NCI-H1048 (cell line): ENCODE data around the gene SUMO4.

Experiments
- DNase-seq: peaks from one replicate; lab custom pipeline; 2025; lab: John Stamatoyannopoulos, UW

The SUMO4 gene

DNA sequence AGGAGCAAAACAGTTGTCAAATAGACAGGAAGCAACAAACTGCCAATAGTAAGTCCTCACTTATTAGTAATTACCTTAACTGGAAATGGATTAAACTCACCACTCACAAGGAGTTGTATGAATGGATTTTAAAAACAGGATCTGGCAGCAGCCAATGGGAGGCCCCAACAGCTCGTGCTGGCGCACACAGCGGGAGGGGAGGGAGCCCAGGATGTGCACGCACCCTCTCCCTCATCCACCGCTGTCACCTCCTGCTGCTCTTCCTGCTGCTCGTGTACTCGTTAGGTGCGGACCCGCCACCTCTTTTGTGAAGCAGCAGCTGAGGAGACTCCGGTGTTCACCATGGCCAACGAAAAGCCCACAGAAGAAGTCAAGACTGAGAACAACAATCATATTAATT is at the start of gene SUMO4:
SUMO4 (plus strand) TSS at position 213 of the 400 bp plus-strand sequence; CDS start at position 343, 130 bp downstream.
- DNase-seq, result no peak

GRCh38 chr6:149354009-149354408 is 46.1 kb upstream of the SUMO4 start:
- DNase-seq, result no peak

DNA sequence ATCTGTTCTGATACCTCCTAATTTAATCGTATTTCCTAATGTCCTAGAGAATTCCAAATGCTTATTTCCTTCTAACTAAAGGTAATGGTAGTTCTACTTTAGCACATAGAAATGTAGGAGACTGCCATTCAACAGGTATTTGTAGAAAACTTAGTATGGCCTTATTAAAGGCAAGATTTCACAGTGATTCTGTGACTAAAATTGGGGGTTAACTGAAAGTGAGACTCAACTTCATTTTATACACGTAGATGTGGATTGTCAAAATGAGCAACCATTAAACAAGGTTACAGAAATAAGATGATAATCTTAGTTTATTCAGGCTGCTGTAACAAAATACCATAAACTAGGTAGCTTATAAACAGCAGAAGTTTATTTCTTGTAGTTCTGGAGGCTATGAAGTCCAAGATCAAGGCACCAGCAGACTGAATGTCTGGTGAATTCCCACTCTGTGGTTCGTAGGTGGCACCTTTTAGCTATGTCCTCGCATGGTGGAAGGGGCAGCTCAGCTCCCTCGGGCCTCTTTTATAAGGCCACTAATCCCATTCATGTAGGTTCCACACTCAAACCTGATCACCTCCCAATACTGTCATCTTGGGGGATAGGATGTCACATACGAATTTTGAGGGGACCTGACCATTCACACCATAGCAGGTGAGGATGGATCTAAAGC is 43.8 kb upstream of the SUMO4 start:
- no peak for DNase-seq

GRCh38 chr6:149357726-149358538 is 42.1 kb upstream of the SUMO4 start:
- DNase-seq, result no peak

DNA sequence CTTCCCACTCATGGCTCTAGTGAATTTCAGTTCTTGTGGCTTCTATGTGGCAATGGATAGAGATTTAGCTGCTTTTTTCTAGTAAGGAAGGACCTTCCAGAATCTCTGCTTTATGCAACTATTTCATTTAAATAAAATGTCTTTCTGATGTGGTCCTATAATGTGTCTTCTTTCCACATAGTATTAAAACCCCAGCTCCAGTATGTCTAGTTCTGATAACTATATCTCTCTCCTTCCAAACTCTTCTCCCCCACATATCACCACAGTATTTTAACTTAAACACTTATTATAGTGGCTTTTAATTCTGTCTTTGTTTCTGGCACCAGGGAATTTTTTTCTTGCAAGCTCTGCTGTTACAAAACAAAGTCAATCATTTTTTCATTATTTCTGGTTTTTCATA is 40.6 kb upstream of the SUMO4 start:
- no peak for DNase-seq

DNA sequence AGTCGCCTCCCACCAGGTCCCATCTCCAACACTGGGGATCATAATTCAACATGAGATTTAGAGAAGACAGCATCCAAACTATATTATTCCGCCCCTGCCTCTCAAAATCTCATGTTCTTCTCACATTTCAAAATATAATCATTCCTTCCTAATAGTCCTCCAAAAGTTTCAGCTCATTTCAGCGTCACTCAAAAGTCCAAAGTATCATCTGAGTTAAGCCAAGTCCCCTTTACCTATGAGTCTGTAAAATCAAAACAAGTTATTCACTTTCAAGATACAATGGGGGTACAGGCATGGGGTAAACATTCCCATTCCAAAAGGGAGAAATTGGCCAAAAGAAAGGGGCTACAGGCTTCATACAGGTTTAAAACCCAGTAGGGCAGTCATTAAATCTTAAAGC is 39.5 kb upstream of the SUMO4 start:
- no peak for DNase-seq

DNA sequence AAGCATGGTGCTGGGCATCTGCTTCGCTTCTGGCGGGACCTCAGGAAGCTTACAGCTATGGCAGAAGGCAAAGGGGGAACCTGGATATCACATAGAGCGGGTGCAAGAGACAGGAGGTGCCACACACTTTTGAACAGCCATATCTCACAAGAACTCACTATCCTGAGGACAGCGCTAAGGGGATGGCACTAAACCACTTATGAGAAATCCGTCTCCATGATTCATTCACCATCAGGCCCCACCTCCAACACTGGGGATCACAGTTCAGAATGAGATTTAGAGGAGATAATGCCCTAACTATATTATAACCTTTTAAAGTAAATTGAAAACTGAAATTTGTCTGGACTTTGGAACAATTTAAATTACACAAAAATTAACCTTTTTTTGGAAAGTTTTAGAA is 37.8 kb upstream of the SUMO4 start:
- DNase-seq, result no peak

- no peak for DNase-seq
Observed at GRCh38 chr6:149363154-149363553, 36.9 kb upstream of the SUMO4 start.

- DNase-seq, result no peak
Observed at GRCh38 chr6:149364557-149364956, 35.5 kb upstream of the SUMO4 start.

GRCh38 chr6:149365197-149365596 is 34.9 kb upstream of the SUMO4 start:
- no peak for DNase-seq

DNA sequence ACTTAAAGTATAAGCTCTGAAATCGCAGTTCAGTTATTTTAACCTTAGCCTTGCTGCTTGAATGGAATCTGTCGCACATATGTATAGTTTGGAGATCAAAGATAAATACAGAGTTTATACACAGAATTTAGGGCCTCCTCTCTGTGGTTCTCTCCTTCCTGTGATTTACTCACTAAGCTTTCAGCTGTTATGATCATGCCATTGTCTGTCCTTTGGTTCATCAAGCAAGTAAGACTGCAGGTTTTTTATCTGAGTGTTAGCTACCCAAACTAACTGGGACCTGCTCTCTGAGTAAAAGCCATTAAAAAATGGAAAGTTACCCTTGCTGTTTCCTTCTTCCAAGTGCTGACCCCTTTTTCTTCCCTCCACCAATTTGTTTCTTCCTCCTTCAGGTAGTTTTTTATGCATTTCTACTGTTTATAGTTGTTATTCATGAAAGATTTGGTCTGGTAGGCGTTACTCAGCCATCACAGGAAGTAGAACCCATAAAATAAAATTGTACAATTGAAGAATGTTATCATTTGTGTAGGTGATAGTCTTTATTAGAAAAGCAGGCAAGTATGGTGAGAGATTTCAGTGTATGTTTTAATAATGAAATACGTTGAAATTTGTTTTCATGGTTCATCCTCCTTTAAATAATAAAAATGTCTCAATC is 33.7 kb upstream of the SUMO4 start:
- DNase-seq, result no peak

GRCh38 chr6:149368065-149368464 is 32.0 kb upstream of the SUMO4 start:
- no peak for DNase-seq

DNA sequence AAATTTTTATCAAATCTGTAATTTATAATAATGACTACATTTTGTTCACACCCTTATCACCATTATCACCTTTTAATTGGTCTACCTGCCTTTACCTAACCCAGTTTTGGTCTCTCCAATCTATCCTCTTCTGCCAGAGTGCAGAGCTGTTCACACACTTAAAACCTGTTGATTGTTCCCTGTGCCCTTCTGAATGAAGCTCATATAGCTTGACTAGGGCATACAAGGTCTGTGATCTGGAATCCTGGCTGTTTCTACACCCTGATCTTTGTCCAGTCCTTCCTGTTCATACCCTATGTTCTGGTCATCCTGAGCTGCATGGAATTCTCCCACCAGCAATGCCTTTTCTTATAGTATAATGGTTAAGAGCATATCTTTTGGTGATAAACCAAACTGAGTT is 28.9 kb upstream of the SUMO4 start:
- DNase-seq, result no peak

DNA sequence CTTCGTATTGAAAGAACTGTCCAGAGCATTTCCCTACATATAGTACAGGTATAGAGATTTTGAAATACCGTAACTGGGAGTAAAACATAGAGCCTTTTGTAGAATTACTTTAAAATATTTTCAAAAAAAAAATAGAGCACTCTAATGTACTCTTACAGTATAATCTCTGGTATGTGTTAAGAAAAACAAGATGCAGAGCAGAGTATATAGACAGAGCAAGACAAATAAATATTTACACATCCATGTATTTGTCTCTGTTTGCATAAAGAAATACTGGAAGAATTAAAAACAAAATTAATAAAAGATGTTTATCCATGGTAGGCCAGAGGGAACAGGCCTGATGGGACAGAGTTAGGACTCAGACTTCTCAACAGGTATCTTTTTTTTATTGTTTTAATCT is 28.0 kb upstream of the SUMO4 start:
- DNase-seq, result no peak

- no peak for DNase-seq
Observed at GRCh38 chr6:149373511-149373910, 26.6 kb upstream of the SUMO4 start.

- DNase-seq, result no peak
Observed at GRCh38 chr6:149379977-149380376, 20.1 kb upstream of the SUMO4 start.

DNA sequence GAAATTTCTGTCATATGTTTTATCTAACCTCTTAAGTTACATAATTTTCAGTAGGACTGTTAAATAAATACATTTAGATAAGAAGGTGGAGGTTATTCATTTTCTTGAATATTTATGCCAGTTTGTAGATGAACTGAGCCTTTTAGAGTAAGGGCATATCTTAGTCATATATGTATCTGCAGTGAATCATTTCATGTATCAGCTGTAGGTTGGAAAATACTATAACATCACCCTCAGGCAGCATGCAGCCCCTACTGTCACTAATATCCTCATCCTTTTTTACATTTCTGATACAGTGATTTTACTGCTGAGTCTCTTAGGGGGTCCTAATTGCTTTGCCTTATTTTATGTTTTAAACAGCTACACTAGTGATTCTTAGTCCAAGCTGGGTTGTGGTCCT is 19.5 kb upstream of the SUMO4 start:
- DNase-seq, result no peak

DNA sequence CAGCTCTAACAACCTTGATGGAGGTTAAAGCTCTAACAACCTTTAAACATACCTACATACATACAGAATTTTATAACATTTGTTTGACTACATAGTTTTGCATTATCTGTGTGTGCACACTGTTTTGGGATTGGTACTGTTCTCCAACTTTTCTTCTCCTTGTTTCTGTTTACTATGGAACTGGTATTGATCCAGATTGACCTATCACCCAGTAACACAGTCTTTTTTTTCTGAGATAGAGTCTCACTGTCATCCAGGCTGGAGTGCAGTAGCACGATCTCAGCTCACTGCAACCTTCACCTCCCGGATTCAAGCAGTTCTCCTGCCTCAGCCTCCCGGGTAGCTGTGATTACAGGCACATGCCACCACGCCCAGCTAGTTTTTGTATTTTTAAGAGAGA is 16.7 kb upstream of the SUMO4 start:
- DNase-seq, result no peak

- DNase-seq, result no peak
Observed at GRCh38 chr6:149384464-149384863, 15.6 kb upstream of the SUMO4 start.

DNA sequence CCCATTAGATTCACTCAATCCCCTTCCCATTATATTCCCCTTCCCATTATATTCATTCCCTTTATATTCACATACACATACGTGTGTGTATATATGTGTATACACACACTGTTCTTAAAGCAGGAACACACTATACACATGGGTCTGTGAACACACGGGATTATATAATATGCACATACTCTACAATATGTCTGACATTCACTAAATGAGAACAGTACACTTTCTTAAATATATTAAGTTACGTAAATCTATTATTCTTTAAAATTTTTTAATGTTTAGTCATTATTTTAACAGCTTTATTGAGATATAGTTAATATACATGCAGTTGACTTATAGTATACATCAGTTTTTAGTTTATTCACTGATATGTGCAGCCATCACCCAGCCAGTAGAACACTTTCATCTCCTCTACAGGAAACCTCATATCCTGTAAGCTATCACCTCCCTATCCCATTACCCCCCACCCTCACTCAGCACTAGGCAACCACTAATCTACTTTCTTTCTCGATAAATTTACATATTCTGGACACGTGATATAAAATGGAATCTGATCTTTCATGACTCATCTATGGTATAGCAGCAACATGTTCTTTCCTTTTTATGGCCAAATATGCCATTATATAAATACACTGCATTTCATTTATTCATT is 13.9 kb upstream of the SUMO4 start:
- no peak for DNase-seq

GRCh38 chr6:149387779-149388512 is 12.1 kb upstream of the SUMO4 start:
- DNase-seq, result no peak
